HG03196 (cell line): ENCODE data around the gene EBF3.

Experiments
- ATAC-seq: cut with Tn5 transposase; IDR thresholded peaks from one replicate; pipeline ENCODE4 v1.9.1; 2021; ENCODE audit not compliant: unreplicated experiment

EBF3 gene

GRCh38 chr10:129914153-129914855 is 49.8 kb downstream of the EBF3 start:
- ATAC-seq: no peak

GRCh38 chr10:129912986-129913695 is 50.9 kb downstream of the EBF3 start:
- no peak for ATAC-seq

GRCh38 chr10:129912166-129912917 is 51.7 kb downstream of the EBF3 start:
- no peak for ATAC-seq

- no peak for ATAC-seq
Measured at GRCh38 chr10:129911451-129912165, 52.5 kb downstream of the EBF3 start.

- ATAC-seq: no peak
Measured at GRCh38 chr10:129910861-129911260, 53.2 kb downstream of the EBF3 start.

- ATAC-seq: no peak
Measured at GRCh38 chr10:129909531-129910256, 54.4 kb downstream of the EBF3 start.

- ATAC-seq: no peak
Measured at GRCh38 chr10:129909080-129909479, 55.0 kb downstream of the EBF3 start.

- no peak for ATAC-seq
Measured at GRCh38 chr10:129908406-129908805, 55.7 kb downstream of the EBF3 start.

GRCh38 chr10:129905553-129905952 is 58.5 kb downstream of the EBF3 start:
- no peak for ATAC-seq

- ATAC-seq: no peak
Measured at GRCh38 chr10:129904323-129904722, 59.8 kb downstream of the EBF3 start.

- no peak for ATAC-seq
Measured at GRCh38 chr10:129901389-129902006, 62.6 kb downstream of the EBF3 start.

- ATAC-seq: no peak
Measured at GRCh38 chr10:129900825-129901224, 63.2 kb downstream of the EBF3 start.

- no peak for ATAC-seq
Measured at GRCh38 chr10:129899276-129900130, 64.6 kb downstream of the EBF3 start.

GRCh38 chr10:129898706-129899268 is 65.3 kb downstream of the EBF3 start:
- ATAC-seq: no peak

- no peak for ATAC-seq
Measured at GRCh38 chr10:129897871-129898626, 66.0 kb downstream of the EBF3 start.

GRCh38 chr10:129896860-129897200 is 67.2 kb downstream of the EBF3 start:
- ATAC-seq: no peak

GRCh38 chr10:129896136-129896859 is 67.8 kb downstream of the EBF3 start:
- ATAC-seq: no peak

GRCh38 chr10:129895811-129896135 is 68.3 kb downstream of the EBF3 start:
- ATAC-seq: no peak
